Effector CD8-positive, alpha-beta T cell (primary cell): Measurements from ENCODE around the gene RAP1GAP2.
"Not testable (repeated sequence)": the region's sequence is repeated elsewhere in the genome, so short reads cannot be mapped to it uniquely, and the experiment has no call there.

Source experiments
- DNase-seq: peaks from one replicate; lab custom pipeline; 2025; lab: John Stamatoyannopoulos, UW

The RAP1GAP2 gene

DNA sequence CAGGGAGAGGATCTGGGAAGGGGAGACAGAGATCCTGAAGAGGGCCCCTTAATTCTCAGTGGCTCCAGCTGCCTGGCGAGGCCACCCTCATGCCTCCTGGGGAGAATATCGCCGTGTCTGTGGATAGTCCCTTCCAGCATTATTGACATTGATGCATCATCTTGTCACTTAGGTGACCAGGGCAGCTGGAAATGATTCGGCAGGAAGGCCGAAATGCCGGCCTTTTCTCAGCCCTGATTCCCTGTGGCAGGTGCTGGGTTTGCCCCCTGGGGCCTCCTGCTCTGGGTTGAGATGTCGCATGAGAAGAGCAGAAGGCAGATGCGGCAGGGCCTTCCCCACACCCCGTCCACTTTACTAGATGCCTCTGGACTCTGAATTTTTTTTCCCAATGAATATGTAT, 89.5 kb downstream of the RAP1GAP2 start:
- no peak for DNase-seq

DNA sequence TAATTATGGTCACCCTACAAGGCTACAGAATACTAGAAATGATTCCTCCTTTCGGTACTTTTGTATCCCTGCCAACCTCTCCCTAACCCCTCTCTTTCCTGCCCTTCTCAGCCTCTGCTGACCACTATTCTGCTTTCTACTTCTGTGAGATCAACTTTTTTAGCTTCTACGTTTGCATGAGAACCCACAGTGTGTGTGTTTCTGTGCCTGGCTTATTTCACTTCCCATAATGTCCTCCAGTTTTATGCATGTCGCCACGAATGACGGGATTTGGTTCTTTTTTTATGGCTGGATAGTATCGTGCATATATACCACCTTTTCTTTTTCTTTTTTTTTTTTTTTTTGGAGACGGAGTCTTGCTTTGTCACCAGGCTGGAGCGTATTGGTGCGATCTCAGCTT, 92.1 kb downstream of the RAP1GAP2 start:
- no peak for DNase-seq

GRCh38 chr17:2889256-2889655, 93.0 kb downstream of the RAP1GAP2 start:
- DNase-seq = no peak

DNA sequence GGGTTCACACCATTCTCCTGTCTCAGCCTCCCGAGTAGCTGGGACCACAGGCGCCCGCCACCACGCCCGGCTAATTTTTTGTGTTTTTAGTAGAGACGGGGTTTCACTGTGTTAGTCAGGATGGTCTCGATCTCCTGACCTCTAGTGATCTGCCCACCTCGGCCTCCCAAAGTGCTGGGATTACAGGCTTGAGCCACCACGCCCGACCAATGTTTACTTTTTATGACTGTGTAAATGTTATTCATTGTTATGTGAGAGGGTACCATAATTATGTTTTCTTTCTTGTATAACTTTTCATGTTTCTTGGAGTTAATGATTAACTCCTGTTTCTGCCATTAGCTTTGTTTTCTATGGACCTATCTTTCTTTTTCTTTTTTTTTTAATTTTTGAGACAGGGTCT, 94.5 kb downstream of the RAP1GAP2 start:
- DNase-seq = not testable (repeated sequence)

GRCh38 chr17:2892305-2892971, 96.2 kb downstream of the RAP1GAP2 start:
- no peak for DNase-seq

GRCh38 chr17:2893422-2893914, 97.2 kb downstream of the RAP1GAP2 start:
- DNase-seq = no peak

- DNase-seq = no peak
Observed at GRCh38 chr17:2894782-2895181, 98.5 kb downstream of the RAP1GAP2 start.

DNA sequence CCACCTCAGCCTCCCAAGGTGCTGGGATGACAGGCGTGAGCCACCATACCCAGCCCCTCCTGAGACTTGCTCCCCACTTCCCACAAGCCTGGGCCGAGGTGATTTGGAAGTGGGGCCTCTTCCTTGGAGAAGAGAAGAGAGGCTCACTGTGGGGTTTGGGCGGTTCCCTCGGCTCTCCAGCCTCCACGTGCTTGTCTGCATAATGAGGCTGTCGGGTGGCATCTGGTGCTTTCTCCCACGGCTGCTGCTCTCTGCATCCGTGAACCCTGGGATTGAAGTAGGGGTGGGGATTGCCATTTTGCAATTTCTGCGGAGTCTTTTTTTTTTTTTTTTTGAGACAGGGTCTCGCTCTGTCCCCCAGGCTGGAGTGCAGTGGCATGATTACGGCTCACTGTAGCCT, 101.4 kb downstream of the RAP1GAP2 start:
- no peak for DNase-seq

GRCh38 chr17:2898255-2898926, 102.2 kb downstream of the RAP1GAP2 start:
- no peak for DNase-seq

- no peak for DNase-seq
Observed at GRCh38 chr17:2899906-2900305, 103.7 kb downstream of the RAP1GAP2 start.

DNA sequence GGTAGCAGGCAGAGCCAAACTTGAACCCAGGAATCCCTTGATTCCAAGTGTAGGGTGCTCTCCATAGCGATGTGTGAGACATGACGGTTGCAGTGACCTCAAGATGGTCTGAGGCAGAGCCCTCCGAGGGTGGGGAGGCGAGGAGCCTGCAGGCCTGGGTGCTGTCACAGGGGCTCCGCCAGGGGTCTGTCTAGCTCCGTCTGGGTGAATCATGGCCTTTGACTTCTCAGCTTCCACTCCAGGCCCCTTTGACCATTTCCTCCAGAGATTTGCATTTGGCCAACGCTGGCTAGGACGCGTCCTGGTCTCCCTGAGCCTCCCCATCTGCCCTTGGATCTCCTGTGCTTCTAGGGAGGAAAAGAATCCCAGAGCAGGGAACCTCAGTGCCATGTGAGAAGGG, 104.6 kb downstream of the RAP1GAP2 start:
- DNase-seq = no peak

- DNase-seq = no peak
Observed at GRCh38 chr17:2901582-2901981, 105.3 kb downstream of the RAP1GAP2 start.

DNA sequence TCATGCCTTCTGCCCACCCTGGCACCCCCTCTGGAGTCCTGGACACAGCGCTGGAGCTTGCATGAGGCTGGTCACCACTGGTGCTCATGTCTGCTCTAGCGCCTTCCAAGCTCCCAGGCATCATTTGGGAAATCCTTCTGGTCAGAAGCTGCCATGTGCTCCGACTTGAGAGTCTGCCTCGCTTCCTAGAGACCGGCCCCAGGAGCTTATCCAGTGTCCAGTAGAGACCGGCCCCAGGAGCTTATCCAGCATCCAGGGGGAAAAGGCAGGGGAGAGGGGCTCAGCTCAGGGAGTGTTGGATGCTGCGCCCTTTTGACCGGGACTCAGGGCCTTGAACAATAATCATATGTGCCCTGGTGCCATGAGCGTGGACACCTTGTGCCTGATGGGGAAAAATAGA, 106.3 kb downstream of the RAP1GAP2 start:
- DNase-seq = no peak

DNA sequence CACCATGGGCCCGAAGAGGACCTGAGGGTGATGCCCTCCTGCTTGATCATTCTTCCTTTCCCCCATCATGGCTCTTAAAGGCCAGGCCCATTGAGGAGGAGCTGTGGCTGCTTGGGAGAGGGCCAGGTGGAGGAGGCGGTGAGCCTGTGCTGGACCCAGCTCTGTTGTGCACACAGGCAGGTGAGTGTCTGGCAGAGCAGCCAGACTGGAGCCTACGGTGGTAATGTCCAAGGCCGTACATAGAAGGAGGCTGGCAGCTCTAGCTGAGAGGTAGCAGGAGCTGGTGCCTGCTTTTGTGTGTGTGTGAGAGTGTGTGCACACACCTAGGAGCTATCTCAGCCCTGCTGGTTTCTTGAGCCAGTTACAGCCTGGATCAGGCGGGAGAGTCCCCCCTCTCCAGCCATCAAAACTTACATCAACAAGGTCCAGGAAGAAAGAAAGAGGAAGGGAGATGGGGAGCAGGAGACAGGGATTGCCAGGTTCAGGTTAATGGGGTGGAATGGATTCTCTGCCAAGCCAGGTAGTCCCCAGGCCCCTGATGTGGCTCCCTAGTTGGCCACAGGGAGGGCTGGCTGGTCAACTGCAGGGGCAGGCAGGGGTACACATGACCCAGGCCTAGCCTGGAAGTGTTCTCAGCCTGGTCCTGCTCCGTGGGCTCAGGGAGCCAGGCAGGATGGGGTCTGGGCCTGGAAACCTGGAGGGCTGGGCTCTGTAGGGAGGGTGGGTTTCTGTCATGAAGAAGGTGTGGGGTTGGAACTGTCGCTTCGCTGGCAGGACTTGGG, 107.1 kb downstream of the RAP1GAP2 start:
- no peak for DNase-seq

DNA sequence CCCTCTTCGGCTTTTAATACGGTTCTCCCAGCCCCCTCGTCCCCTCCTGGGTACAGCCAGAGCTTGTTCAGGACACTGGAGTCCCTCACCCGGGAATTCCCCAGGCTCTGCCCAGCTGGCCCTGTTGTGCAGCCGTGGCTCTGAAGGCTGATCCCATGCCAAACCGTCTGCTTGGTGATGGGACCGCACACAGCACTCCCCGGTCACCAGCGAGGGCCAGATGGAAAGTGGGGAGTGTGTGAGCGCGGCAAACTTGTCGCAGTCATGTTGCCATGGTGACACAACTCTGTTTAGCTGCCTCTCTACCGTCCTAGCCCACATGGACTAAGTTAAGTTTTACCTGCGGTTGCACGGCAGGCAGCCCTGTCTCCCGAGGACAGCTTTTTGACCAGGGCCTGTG, 107.9 kb downstream of the RAP1GAP2 start:
- no peak for DNase-seq

DNA sequence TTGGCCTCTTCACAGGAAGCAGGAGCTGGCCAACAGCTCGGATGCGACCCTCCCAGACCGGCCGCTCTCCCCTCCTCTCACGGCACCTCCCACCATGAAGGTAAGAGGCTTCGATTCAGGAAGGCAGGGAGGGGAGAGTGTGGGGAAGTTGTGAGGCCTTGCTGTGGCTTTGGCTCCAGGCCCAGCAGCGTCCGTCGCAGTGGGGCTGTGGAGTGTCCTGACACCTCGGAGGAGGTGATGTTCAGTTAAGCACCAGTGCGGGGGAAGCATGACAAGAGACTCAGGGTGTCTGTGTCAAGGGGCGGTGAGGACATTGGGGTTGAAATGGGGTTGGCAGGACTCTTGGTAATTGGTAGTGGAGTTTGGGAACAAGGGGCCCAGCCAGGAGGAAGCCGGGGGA, 109.0 kb downstream of the RAP1GAP2 start:
- DNase-seq = no peak

DNA sequence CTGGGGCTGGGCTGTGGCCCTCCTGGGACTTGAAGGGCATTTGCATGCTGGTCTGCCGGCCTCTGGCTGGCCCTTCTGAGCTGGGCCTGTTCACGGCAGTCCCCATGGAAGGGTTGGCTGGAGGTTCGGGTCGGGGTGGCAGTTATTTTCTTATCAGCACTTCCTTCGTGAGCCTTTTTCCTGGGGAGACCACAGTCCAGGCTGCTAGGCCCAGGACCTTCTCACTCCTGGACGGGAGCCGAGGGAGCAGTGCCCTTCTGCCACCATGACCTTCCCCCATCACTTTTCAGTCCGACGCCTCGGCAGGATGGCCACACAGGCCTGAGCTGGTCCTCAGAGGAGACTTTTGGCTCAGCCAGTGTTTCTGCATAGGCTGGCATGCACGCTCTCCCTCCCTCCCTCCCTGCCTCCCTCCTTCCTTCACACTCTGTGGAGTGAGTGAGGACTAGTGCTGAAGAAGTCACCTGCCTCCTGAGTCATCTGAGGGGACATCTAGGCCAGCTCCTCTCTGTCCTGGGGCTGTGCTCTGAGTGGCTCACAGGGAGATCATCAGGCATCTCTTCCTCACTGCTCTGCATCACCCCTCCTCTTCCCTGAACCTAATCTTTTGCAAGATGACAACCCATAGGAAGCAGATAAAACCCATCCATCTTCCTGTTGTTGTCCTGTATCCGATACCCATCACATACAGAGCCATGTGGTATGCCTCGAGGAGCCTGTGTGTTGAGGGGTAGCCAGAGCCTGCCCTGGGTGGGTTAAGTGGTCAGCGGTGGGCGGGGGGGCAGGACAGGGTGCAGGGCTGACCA, 109.7 kb downstream of the RAP1GAP2 start:
- no peak for DNase-seq

GRCh38 chr17:2906901-2907300, 110.7 kb downstream of the RAP1GAP2 start:
- DNase-seq = no peak

GRCh38 chr17:2909175-2909845, 113.1 kb downstream of the RAP1GAP2 start:
- no peak for DNase-seq

GRCh38 chr17:2909846-2910234, 113.6 kb downstream of the RAP1GAP2 start:
- no peak for DNase-seq

DNA sequence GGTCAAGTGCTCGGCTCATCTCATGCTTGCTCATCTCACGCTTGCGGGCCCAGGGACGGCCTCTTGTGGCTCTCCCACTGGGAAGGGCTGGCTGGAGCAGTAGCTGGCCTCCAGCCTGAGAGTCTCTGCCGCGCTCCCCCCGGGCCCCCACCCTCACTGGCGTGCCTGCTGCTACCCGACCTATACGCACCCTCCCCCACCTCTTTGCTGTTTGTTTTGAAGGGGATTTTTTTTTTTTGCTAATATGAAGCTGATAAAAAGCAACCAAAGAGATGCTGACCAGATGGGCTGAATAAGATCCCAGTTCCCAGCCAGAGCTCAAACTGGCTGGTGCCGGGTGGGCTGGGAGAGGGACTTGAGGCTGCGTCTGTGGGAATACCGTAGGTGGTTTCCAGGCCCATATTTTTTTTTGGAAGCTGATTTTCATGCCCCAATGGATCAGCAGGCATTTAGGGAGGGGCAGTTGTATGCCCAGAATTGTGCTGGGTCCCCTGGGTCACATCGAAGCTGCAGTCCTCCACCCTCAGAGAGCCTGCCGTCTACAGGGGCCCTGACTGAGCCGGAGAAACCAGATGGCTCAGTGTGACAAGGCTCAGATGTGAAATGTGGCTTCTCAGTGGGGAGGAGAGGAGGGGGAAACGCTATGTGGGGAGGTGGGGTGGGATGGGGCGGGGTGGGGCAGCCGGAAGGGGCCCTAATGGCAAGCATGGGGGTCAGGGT, 115.0 kb downstream of the RAP1GAP2 start:
- no peak for DNase-seq
